Measurements from ENCODE around the gene TAF5L.
"Not testable (repeated sequence)": the region's sequence is repeated elsewhere in the genome, so short reads cannot be mapped to it uniquely, and the experiment has no call there.

TAF5L gene

GRCh38 chr1:229563241-229563640, 62.7 kb downstream of the TAF5L start:
- no peak for DNase-seq

- no peak for DNase-seq
Measured at GRCh38 chr1:229562686-229563085, 63.2 kb downstream of the TAF5L start.

- no peak for DNase-seq
Measured at GRCh38 chr1:229561141-229561540, 64.8 kb downstream of the TAF5L start.

GRCh38 chr1:229560124-229560523, 65.8 kb downstream of the TAF5L start:
- DNase-seq = not testable (repeated sequence)

- peak; percentile 58 for DNase-seq
Measured at GRCh38 chr1:229559336-229559801, 66.6 kb downstream of the TAF5L start.

- peak; percentile 98 for DNase-seq
Measured at GRCh38 chr1:229558460-229559335, 67.2 kb downstream of the TAF5L start, which contains the start of gene ABCB10. Gene ABCB10 (minus strand): TSS chr1:229558707. CDS start chr1:229558652, 55 bp downstream.

- DNase-seq = peak; percentile 79
Measured at GRCh38 chr1:229557913-229558414, 68.0 kb downstream of the TAF5L start.

- DNase-seq = no peak
Measured at GRCh38 chr1:229557200-229557850, 68.6 kb downstream of the TAF5L start.

- no peak for DNase-seq
Measured at GRCh38 chr1:229554886-229555621, 70.9 kb downstream of the TAF5L start.

GRCh38 chr1:229553621-229554130, 72.2 kb downstream of the TAF5L start:
- no peak for DNase-seq

- no peak for DNase-seq
Measured at GRCh38 chr1:229552732-229553131, 73.2 kb downstream of the TAF5L start.

GRCh38 chr1:229550812-229551567, 74.9 kb downstream of the TAF5L start:
- no peak for DNase-seq

GRCh38 chr1:229547542-229547941, 78.4 kb downstream of the TAF5L start:
- DNase-seq = no peak

- no peak for DNase-seq
Measured at GRCh38 chr1:229544587-229544986, 81.3 kb downstream of the TAF5L start.
